GM12873 (cell line): ENCODE measurements around the gene PDHB.

Experiments used
- TF ChIP-seq, protein P1 (sequence below): IDR thresholded peaks from 2 replicates; pipeline ENCODE4 v1.5.1; 2012; ENCODE audit warnings: low read depth, mild to moderate bottlenecking, moderate library complexity, low read length, control low read depth; ENCODE audit not compliant: insufficient read depth; ENCODE audit errors: missing control alignments

PDHB gene

DNA sequence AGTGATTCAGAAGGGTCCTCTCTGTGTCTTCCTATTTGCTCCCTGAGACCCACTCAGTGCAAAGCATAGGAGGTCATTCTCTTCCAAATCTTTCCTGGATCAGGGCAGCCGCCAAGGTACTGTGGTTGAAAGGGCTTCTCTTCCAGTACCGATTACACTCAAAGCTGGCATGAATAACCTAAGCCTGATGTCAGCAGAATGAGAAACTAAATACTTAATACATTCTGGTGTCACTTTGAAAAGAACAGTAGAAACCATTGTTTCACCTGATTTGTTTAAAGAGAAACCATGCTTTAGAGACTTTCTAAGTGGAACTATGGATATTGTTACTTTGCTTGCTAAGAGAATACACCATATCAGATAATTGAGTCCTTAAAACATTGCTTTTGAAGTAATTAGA, 50.2 kb downstream of the PDHB start:
- TF ChIP-seq, protein P1, sequence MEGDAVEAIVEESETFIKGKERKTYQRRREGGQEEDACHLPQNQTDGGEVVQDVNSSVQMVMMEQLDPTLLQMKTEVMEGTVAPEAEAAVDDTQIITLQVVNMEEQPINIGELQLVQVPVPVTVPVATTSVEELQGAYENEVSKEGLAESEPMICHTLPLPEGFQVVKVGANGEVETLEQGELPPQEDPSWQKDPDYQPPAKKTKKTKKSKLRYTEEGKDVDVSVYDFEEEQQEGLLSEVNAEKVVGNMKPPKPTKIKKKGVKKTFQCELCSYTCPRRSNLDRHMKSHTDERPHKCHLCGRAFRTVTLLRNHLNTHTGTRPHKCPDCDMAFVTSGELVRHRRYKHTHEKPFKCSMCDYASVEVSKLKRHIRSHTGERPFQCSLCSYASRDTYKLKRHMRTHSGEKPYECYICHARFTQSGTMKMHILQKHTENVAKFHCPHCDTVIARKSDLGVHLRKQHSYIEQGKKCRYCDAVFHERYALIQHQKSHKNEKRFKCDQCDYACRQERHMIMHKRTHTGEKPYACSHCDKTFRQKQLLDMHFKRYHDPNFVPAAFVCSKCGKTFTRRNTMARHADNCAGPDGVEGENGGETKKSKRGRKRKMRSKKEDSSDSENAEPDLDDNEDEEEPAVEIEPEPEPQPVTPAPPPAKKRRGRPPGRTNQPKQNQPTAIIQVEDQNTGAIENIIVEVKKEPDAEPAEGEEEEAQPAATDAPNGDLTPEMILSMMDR, result no peak

DNA sequence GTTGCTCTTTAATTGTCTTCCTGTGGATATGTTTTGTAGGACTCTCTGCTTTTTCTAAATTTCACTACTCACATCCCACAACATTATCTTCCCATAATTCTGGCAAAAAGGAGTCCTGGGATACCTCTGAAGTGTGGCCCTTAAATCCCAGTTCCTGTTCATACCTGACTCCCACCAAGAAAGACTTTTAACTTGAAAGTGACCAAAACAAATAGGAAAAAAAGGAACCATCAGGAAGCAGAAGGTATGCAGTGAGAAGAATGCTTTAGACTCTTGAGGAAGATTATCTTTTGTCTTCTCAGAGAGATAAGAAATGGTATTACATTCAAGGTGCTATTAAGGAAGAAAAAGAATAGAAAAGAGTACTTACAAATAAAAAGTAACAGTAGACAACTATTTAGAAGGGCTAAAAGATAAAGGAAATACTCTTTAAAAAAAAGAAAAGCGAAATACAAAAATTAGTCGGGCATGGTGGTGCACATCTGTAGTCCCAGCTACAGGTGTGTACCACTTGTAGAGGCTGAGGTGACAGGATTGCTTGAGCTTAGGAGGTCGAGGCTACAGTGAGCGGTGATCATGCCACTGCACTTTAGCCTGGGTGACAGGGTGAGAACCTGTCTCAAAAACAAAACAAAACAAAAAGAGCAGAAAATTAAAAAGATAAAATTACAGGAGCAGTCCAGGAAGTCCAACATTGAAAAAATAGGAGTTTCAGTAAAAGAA, 54.1 kb downstream of the PDHB start:
- TF ChIP-seq, protein P1, result no peak

DNA sequence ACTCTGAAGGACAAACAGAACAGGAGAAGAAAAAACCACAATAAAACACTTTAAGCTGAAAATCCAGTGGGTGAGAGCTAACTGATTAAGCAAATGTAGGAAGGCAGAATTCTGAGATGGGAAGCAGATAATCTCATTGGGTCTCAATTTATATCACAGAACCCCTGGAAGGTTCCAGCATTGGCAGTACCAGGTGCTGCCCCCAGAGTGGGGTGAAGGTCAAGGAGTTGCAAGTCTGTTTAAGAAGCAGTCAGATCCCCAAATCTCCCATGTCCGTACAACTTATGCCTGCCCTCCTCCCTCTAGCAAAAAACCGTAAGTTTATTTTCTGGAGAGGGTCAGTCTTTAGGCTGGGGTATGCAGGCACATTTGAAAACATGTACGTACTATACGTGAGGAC, 55.9 kb downstream of the PDHB start:
- TF ChIP-seq, protein P1, result no peak
